ENCODE data around the gene DENND1A.
"Not testable (repeated sequence)": the region's sequence is repeated elsewhere in the genome, so short reads cannot be mapped to it uniquely, and the experiment has no call there.

Gene DENND1A

GRCh38 chr9:123861086-123861755 is 68.7 kb downstream of the DENND1A start:
- no peak for DNase-seq

GRCh38 chr9:123860603-123861002 is 69.3 kb downstream of the DENND1A start:
- no peak for DNase-seq

GRCh38 chr9:123852403-123852802 is 77.5 kb downstream of the DENND1A start:
- no peak for DNase-seq

GRCh38 chr9:123851851-123852250 is 78.1 kb downstream of the DENND1A start:
- no peak for DNase-seq

- DNase-seq: no peak
These were observed 81.4 kb downstream of the DENND1A start for GRCh38 chr9:123848447-123849085.

- no peak for DNase-seq
These were observed 83.0 kb downstream of the DENND1A start for GRCh38 chr9:123846966-123847365.

GRCh38 chr9:123843703-123844102 is 86.2 kb downstream of the DENND1A start:
- DNase-seq: no peak

GRCh38 chr9:123835821-123836220 is 94.1 kb downstream of the DENND1A start:
- DNase-seq: no peak

- DNase-seq: peak; percentile 18
These were observed 94.9 kb downstream of the DENND1A start for GRCh38 chr9:123834889-123835562.

- DNase-seq: no peak
These were observed 95.6 kb downstream of the DENND1A start for GRCh38 chr9:123834218-123834888.

- no peak for DNase-seq
These were observed 96.9 kb downstream of the DENND1A start for GRCh38 chr9:123832858-123833650.

- no peak for DNase-seq
These were observed 97.8 kb downstream of the DENND1A start for GRCh38 chr9:123832176-123832575.

- DNase-seq: no peak
These were observed 101.5 kb downstream of the DENND1A start for GRCh38 chr9:123828449-123828848.

- DNase-seq: no peak
These were observed 104.4 kb downstream of the DENND1A start for GRCh38 chr9:123825342-123826060.

- no peak for DNase-seq
These were observed 106.6 kb downstream of the DENND1A start for GRCh38 chr9:123823194-123823947.

- DNase-seq: no peak
These were observed 108.3 kb downstream of the DENND1A start for GRCh38 chr9:123821619-123822018.

- DNase-seq: no peak
These were observed 109.8 kb downstream of the DENND1A start for GRCh38 chr9:123820139-123820538.

- no peak for DNase-seq
These were observed 113.0 kb downstream of the DENND1A start for GRCh38 chr9:123816817-123817472.

- DNase-seq: not testable (repeated sequence)
These were observed 114.1 kb downstream of the DENND1A start for GRCh38 chr9:123815856-123816255.

- no peak for DNase-seq
These were observed 115.4 kb downstream of the DENND1A start for GRCh38 chr9:123814496-123814895.

GRCh38 chr9:123812984-123813383 is 116.9 kb downstream of the DENND1A start:
- no peak for DNase-seq

All from activated CD4-positive, alpha-beta T cell treated with anti-CD3 and anti-CD28 coated beads, Interleukin-2, Interleukin-6, amounts not matched to agents 100 ng/mL and 50 ng/mL, durations not matched to agents 16 hours and 8 hours (primary cell).